Measurements from ENCODE around the gene EVI5. TPM values are rescaled to one million over a fixed set of nuclear protein-coding genes. Genes with fewer than 3 reads are reported as not detected.

Gene EVI5
- total RNA-seq, 1 donor from 2014 or later, result 19.8 TPM

DNA sequence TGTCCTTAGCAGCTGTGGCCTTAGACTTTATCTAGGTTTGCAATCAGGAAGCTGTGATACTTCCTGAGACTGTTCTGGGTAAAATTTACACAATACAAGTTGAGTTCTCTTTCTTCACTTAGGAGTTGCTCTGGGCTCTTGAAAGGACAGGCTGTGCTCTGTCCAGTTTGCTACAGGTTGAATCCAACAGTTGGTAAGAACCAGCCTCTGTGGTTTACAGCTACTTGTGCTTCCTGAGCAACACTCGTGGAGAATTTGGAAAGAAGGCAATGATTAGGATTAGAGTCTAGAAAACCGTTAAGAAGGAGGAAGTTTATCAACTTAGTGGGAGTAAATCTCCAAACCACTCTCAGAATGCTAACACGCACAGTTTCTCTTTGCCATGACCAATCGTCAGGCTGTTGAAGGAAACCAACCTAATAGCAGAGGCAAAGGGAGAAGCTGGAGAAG is 325.0 kb downstream of the EVI5 start:
- Histone ChIP-seq H3K27me3 (no peaks in the 10 kb centered on the region), H3K27ac (no peak overlapping the region), H3K4me1 (no peaks in the 10 kb centered on the region), H3K4me3 (no peak overlapping the region), H3K36me3 (no peaks in the 10 kb centered on the region), H3K9me3 (no peaks in the 10 kb centered on the region)
- intact Hi-C loops (cut with DNase I), result no loop called here
- TF ChIP-seq, protein P1, sequence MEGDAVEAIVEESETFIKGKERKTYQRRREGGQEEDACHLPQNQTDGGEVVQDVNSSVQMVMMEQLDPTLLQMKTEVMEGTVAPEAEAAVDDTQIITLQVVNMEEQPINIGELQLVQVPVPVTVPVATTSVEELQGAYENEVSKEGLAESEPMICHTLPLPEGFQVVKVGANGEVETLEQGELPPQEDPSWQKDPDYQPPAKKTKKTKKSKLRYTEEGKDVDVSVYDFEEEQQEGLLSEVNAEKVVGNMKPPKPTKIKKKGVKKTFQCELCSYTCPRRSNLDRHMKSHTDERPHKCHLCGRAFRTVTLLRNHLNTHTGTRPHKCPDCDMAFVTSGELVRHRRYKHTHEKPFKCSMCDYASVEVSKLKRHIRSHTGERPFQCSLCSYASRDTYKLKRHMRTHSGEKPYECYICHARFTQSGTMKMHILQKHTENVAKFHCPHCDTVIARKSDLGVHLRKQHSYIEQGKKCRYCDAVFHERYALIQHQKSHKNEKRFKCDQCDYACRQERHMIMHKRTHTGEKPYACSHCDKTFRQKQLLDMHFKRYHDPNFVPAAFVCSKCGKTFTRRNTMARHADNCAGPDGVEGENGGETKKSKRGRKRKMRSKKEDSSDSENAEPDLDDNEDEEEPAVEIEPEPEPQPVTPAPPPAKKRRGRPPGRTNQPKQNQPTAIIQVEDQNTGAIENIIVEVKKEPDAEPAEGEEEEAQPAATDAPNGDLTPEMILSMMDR (IDR thresholded peaks at IDR 0.05), result no peak
- no peak for DNase-seq (ENCODE audit: low spot score in 2 of 2)

Other genes starting within 250 kb of the EVI5 start
- 617 TPM for gene RPL5, start 46.9 kb upstream of the EVI5 start, total RNA-seq
- gene DIPK1A, start 176.4 kb upstream of the EVI5 start, total RNA-seq, result 7.0 TPM